Mucosa of descending colon (tissue), 3 donors: Measurements from ENCODE around the gene ISY1. TPM values are rescaled to one million over a fixed set of nuclear protein-coding genes. Genes with fewer than 3 reads are reported as not detected.
"Not testable (repeated sequence)": the region's sequence is repeated elsewhere in the genome, so short reads cannot be mapped to it uniquely, and the experiment has no call there.

ENCODE experiments used
- ATAC-seq: fragments of 200-7000 bp; cut with Tn5 transposase; one replicate; pipeline ENCODE4 v1.9.1; 2020; ENCODE audit warnings: mild to moderate bottlenecking, moderate library complexity
- DNase-seq, 3 donors: peaks; one replicate each; pipeline ENCODE4 v3.0.0-alpha.2; 2020
- H3K36me3 ChIP-seq: fragments of 200-600 bp; one replicate; pipeline ENCODE4 v1.8.0; 2021; ENCODE audit warnings: low read depth, mild to moderate bottlenecking
- H3K4me1 ChIP-seq: fragments of 200-600 bp; one replicate; pipeline ENCODE4 v1.8.0; 2021; ENCODE audit warnings: low read depth, mild to moderate bottlenecking
- H3K4me3 ChIP-seq: fragments of 200-600 bp; one replicate; pipeline ENCODE4 v1.8.0; 2021; ENCODE audit warnings: mild to moderate bottlenecking
- H3K9me3 ChIP-seq: fragments of 200-600 bp; one replicate; pipeline ENCODE4 v1.8.0; 2021; ENCODE audit warnings: mild to moderate bottlenecking
- CTCF ChIP-seq: fragments of 200-600 bp; IDR thresholded peaks from one replicate; pipeline ENCODE4 v1.8.0; 2022; ENCODE audit warnings: antibody characterized with exemption, mild to moderate bottlenecking
- intact Hi-C, 2 donors: fragments of 100-400 bp; cut with DNase I in 1 of 2; cut with micrococcal nuclease in 1 of 2; formaldehyde crosslinking; loops; one replicate each; pipeline versions ENCODE4 v1.11.0 to v1.11.1; 2022; cut with DNase I, micrococcal nuclease
- total RNA-seq, 3 donors: library from RNA; stranded (reverse); fragmentation: NEBNext Ultra II Directional in 2 of 3; extraction: Animal tissue kit (Norgen Biotek cat#: 25700) in 2 of 3; gene quantifications; one replicate each; pipeline versions ENCODE4 v1.2.1 to v1.2.4, GENCODE V29; 2021 to 2023
- donor health status: DM: no; HTN: no; CAD: no; lungs with moderate emphysema.
- donor health status: DM: no; HTN: no; CAD: no.
- donor health status: DM: no; HTN: yes; CAD: no.

Gene ISY1
- total RNA-seq, 3 donors from 2014 or later, result 24.2 to 37.5 (median 28.9) TPM

GRCh38 chr3:129197321-129197720 lies 36.5 kb upstream of the ISY1 start:
- TF ChIP-seq CTCF, result no peak
- no peak for DNase-seq
- H3K9me3 ChIP-seq, result no peaks in the 10 kb centered on the region
- ATAC-seq, result no peak
- intact Hi-C loops, result no loop called here
- no peak overlapping the region for H3K4me3 ChIP-seq
- H3K4me1 ChIP-seq, result no peaks in the 10 kb centered on the region
- H3K36me3 ChIP-seq, result no peaks in the 10 kb centered on the region

- Histone ChIP-seq H3K4me1 (no peaks in the 10 kb centered on the region), H3K4me3 (no peak overlapping the region), H3K36me3 (no peaks in the 10 kb centered on the region), H3K9me3 (no peaks in the 10 kb centered on the region)
- intact Hi-C loops, result no loop called here
- ATAC-seq (no peak), DNase-seq (no peak)
- no peak for TF ChIP-seq CTCF
Measured at GRCh38 chr3:129196601-129197000, 35.7 kb upstream of the ISY1 start.

GRCh38 chr3:129195731-129196256 lies 34.9 kb upstream of the ISY1 start:
- Histone ChIP-seq H3K9me3 (no peaks in the 10 kb centered on the region), H3K4me1 (no peaks in the 10 kb centered on the region), H3K36me3 (no peaks in the 10 kb centered on the region), H3K4me3 (no peak overlapping the region)
- peak; percentile 82 for ATAC-seq
- no peak for DNase-seq
- intact Hi-C loops, result no loop called here
- no peak for TF ChIP-seq CTCF

GRCh38 chr3:129189793-129190192 lies 28.9 kb upstream of the ISY1 start:
- ATAC-seq, H3K4me3 ChIP-seq, H3K36me3 ChIP-seq, H3K9me3 ChIP-seq, DNase-seq, intact Hi-C loops: not testable (repeated sequence)
- H3K4me1 ChIP-seq, result peaks cover 11% of the 10 kb centered on the region

DNA sequence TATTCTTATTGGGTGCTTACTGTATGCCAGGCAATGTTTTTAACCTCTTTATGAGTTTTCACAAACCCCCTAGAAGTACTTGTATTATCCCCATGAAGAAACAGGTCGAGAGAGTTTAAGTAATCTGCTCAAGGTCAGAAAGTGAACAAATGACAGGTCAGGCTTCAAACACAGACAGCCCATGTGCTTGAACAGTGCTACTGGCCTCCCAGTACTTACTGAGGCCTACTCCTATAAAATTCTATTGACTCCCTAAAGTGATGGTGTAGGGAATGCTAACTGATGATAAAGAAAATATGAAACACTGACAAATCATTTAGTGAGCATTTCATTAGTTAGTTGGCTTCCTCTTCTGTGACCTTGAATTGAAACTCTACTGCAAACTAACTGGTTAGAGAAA lies 27.0 kb upstream of the ISY1 start:
- ATAC-seq (no peak), DNase-seq (no peak)
- no peak overlapping the region for H3K4me3 ChIP-seq
- intact Hi-C loops, result no loop called here
- H3K36me3 ChIP-seq, result no peaks in the 10 kb centered on the region
- TF ChIP-seq CTCF, result no peak
- peaks cover 13% of the 10 kb centered on the region for H3K4me1 ChIP-seq
- no peaks in the 10 kb centered on the region for H3K9me3 ChIP-seq

GRCh38 chr3:129185783-129186182 lies 24.9 kb upstream of the ISY1 start:
- DNase-seq, result no peak
- ATAC-seq, result peak; percentile 61

GRCh38 chr3:129184784-129185542 lies 24.1 kb upstream of the ISY1 start:
- DNase-seq, ATAC-seq, H3K36me3 ChIP-seq, H3K9me3 ChIP-seq, H3K4me3 ChIP-seq: not testable (repeated sequence)
- intact Hi-C loops, result loop anchor here in 1 of 2 donors (5.0 kb wide), 1 partner anchor 62 kb away; the partner anchor contains the start of gene COPG1
- peaks cover 35% of the 10 kb centered on the region for H3K4me1 ChIP-seq

More at GRCh38 chr3:129185783-129186182, 24.9 kb upstream of the ISY1 start:
- Histone ChIP-seq H3K4me1 (peaks cover 28% of the 10 kb centered on the region), H3K36me3 (no peaks in the 10 kb centered on the region), H3K4me3 (no peak overlapping the region), H3K9me3 (no peaks in the 10 kb centered on the region)
- no peak for TF ChIP-seq CTCF
- intact Hi-C loops, result no loop called here
